A673 (cell line): Measurements from ENCODE around the gene FOXO4.

ENCODE experiments used
- CTCF ChIP-seq: fragments of 300-800, 200-600 bp; sonication (generic); conservative IDR thresholded peaks from 2 replicates; pipeline ENCODE4 v1.5.1; 2017; ENCODE audit warnings: low read depth, mild to moderate bottlenecking, antibody characterized with exemption, low read length, moderate library complexity, mixed read lengths
- EZH2 ChIP-seq: fragments of 200-600 bp; sonication (generic); IDR thresholded peaks from 2 replicates; pipeline ENCODE4 v1.6.1; 2017; ENCODE audit warnings: borderline replicate concordance, low read depth, mild to moderate bottlenecking, mixed read lengths, antibody characterized with exemption, low read length; ENCODE audit not compliant: poor library complexity, severe bottlenecking

DNA sequence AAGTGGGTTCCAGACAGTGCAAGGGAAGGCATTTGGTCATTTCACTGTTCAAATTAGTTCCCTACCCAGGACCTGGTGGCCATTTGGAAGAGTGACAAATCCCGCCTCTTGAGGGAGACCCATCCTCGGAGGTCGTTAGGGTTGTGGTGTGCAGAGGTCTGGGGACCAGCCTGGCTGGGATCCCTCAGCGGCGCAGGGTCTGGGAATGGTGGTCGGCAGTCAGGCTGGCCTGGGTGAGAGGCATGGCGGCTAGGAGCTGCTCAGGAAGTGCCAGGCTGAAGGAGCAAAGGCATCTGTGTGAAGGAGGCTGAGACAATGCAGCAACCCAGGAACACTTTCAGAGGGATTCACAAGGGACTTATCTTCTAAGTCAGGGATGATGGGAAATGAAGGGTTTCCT is 55.7 kb downstream of the FOXO4 start:
- no peak for TF ChIP-seq CTCF
- no peak for TF ChIP-seq EZH2
